ENCODE data around the gene MICU1. TPM values are rescaled to one million over a fixed set of nuclear protein-coding genes. Genes with fewer than 3 reads are reported as not detected.

The MICU1 gene
- total and polyA plus RNA-seq, 10 of the 15 experiments (the other 5 are each of a cell fraction or from before 2014, with no cell fraction given) = 18.2 to 36.4 (median 22.2) TPM

DNA sequence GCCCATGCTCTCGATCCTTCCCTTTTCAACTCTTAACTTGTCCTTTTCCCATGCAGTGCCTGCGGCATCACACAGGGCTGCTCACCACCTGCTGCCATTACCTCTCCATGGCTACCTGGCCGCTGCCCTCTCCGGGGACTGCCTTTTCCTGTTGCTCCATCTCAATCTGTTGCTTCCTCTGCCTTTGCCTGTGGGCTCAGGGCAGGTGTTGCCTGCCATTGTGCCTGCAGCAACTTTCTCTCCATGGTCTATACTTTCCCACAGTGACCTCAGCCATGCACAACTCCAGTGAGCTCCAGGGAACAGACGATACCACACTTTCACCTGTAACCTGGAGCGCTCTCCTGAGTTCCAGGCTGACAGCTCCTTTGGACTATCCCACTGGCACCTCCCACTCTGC is 274.4 kb downstream of the MICU1 start:
- ATAC-seq (no peak), FAIRE-seq (no peak), DNase-seq (ENCODE audit: low read depth, low spot score) (no peak)
- ChIA-PET SMC1A (ENCODE audit: uncharacterized antibody, unreplicated experiment) (interaction anchor here (1.4 kb wide), 1 partner anchor 10 kb away, joined by 4 read pairs; no protein-coding TSS in a partner anchor), CTCF (interaction anchor here (1.0 to 1.6 kb wide), 3 partner anchors 12 to 302 kb away, joined by 3 to 5 read pairs (median 5); no protein-coding TSS in a partner anchor), POLR2A (interaction anchor here (0.5 kb wide), 1 partner anchor 168 kb away, joined by 4 read pairs; no protein-coding TSS in a partner anchor), RAD21 (ENCODE audit: unreplicated experiment) (interaction anchor here (1.0 kb wide), 1 partner anchor 14 kb away, joined by 3 read pairs; no protein-coding TSS in a partner anchor)
- in situ Hi-C loops (cut with MboI) = no loop called here
- H4K20me1 ChIP-seq (ENCODE audit: control insufficient read depth, insufficient read depth) = no peaks in the 10 kb centered on the region
- H3K27me3 ChIP-seq (replicated peaks in 1 of 2; ENCODE audit: control insufficient read depth in 2 of 2, insufficient read depth in 2 of 2, low read length in 1 of 2) = no peaks in the 10 kb centered on the region
- H3K9ac ChIP-seq (ENCODE audit: control insufficient read depth, insufficient read depth, low read length) = no peak overlapping the region
- BruUV-seq (replicated peaks) = no TSS peak
- H3K36me3 ChIP-seq (ENCODE audit: control insufficient read depth in 2 of 2, insufficient read depth in 2 of 2, low read length in 1 of 2) = peaks cover 6 to 8% of the 10 kb centered on the region in 2 experiments; a peak in 3 of 4 replicates
- no peak overlapping the region for H3K27ac ChIP-seq (ENCODE audit: control insufficient read depth, insufficient read depth)
- H3K4me2 ChIP-seq (ENCODE audit: control insufficient read depth, insufficient read depth) = no peak overlapping the region
- H2AFZ ChIP-seq (ENCODE audit: control insufficient read depth, low read depth, low read length) = no peak overlapping the region
- no peak overlapping the region for H3K4me3 ChIP-seq
- H3K4me1 ChIP-seq (ENCODE audit: control insufficient read depth, insufficient read depth, low read length) = peaks cover 7% of the 10 kb centered on the region
- no peaks in the 10 kb centered on the region for H3K9me3 ChIP-seq (replicated peaks; ENCODE audit: control insufficient read depth, insufficient read depth, low read length)
- intact Hi-C loops (cut with micrococcal nuclease; ENCODE audit: unreplicated experiment) = no loop called here
- TF ChIP-seq EZH2 (IDR thresholded peaks at IDR 0.05; ENCODE audit: borderline replicate concordance, control insufficient read depth, low read depth, low read length) = no peak
- TF ChIP-seq, protein P1, sequence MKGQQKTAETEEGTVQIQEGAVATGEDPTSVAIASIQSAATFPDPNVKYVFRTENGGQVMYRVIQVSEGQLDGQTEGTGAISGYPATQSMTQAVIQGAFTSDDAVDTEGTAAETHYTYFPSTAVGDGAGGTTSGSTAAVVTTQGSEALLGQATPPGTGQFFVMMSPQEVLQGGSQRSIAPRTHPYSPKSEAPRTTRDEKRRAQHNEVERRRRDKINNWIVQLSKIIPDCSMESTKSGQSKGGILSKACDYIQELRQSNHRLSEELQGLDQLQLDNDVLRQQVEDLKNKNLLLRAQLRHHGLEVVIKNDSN (IDR thresholded peaks at IDR 0.05; ENCODE audit: borderline replicate concordance, extremely low read length, insufficient read depth, low read depth, low read length) = no peak
- TF ChIP-seq RBBP5 (conservative IDR thresholded peaks at IDR 0.05) = no peak
- TF ChIP-seq SUZ12 (IDR thresholded peaks at IDR 0.05; ENCODE audit: unreplicated experiment) = no peak
- no peak for TF ChIP-seq MYB (IDR thresholded peaks at IDR 0.05; ENCODE audit: borderline replicate concordance, low read depth, low read length)
- TF ChIP-seq, protein P2, sequence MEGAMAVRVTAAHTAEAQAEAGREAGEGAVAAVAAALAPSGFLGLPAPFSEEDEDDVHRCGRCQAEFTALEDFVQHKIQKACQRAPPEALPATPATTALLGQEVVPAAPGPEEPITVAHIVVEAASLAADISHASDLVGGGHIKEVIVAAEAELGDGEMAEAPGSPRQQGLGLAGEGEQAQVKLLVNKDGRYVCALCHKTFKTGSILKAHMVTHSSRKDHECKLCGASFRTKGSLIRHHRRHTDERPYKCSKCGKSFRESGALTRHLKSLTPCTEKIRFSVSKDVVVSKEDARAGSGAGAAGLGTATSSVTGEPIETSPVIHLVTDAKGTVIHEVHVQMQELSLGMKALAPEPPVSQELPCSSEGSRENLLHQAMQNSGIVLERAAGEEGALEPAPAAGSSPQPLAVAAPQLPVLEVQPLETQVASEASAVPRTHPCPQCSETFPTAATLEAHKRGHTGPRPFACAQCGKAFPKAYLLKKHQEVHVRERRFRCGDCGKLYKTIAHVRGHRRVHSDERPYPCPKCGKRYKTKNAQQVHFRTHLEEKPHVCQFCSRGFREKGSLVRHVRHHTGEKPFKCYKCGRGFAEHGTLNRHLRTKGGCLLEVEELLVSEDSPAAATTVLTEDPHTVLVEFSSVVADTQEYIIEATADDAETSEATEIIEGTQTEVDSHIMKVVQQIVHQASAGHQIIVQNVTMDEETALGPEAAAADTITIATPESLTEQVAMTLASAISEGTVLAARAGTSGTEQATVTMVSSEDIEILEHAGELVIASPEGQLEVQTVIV (IDR thresholded peaks at IDR 0.05; ENCODE audit: borderline replicate concordance, partially characterized antibody) = no peak
- no peak for TF ChIP-seq PML (IDR thresholded peaks at IDR 0.05; ENCODE audit: low read length)
- no peak for TF ChIP-seq SIX5 (IDR thresholded peaks at IDR 0.05; ENCODE audit: low read depth, low read length, severe bottlenecking)
- no peak for TF ChIP-seq NR2C1 (IDR thresholded peaks at IDR 0.05)
- no peak for TF ChIP-seq CHD4 (IDR thresholded peaks at IDR 0.05)
- TF ChIP-seq CBX3 (IDR thresholded peaks at IDR 0.05; ENCODE audit: borderline replicate concordance, low read depth) = no peak
- TF ChIP-seq RB1 (IDR thresholded peaks at IDR 0.05; ENCODE audit: borderline replicate concordance) = no peak
- TF ChIP-seq, protein P3, sequence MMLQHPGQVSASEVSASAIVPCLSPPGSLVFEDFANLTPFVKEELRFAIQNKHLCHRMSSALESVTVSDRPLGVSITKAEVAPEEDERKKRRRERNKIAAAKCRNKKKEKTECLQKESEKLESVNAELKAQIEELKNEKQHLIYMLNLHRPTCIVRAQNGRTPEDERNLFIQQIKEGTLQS (IDR thresholded peaks at IDR 0.05; ENCODE audit: borderline replicate concordance, extremely low read depth, low read depth, low read length) = no peak
- no peak for TF ChIP-seq ZNF217 (IDR thresholded peaks at IDR 0.05)
- TF ChIP-seq, protein P4, sequence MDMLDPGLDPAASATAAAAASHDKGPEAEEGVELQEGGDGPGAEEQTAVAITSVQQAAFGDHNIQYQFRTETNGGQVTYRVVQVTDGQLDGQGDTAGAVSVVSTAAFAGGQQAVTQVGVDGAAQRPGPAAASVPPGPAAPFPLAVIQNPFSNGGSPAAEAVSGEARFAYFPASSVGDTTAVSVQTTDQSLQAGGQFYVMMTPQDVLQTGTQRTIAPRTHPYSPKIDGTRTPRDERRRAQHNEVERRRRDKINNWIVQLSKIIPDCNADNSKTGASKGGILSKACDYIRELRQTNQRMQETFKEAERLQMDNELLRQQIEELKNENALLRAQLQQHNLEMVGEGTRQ (IDR thresholded peaks at IDR 0.05; ENCODE audit: borderline replicate concordance, low read depth, low read length) = no peak
- H3K79me2 ChIP-seq (ENCODE audit: control insufficient read depth, insufficient read depth, low read length) = peaks cover 27% of the 10 kb centered on the region
- 85% methylated on average over 6 of the region's 6 CpGs for WGBS (ENCODE audit: insufficient coverage, insufficient replicate concordance, low lambda C conversion rate, missing lambda C conversion rate)

Measured in GM12878 (cell line).